ENCODE data around the gene ITSN1. TPM values are rescaled to one million over a fixed set of nuclear protein-coding genes. Genes with fewer than 3 reads are reported as not detected.
A peak's percentile ranks its signal among the peaks of the same experiment; 100 is the strongest.

The ITSN1 gene
- total and polyA plus RNA-seq, 2 experiments from 2014 or later, result 35.5 to 57.1 TPM

DNA sequence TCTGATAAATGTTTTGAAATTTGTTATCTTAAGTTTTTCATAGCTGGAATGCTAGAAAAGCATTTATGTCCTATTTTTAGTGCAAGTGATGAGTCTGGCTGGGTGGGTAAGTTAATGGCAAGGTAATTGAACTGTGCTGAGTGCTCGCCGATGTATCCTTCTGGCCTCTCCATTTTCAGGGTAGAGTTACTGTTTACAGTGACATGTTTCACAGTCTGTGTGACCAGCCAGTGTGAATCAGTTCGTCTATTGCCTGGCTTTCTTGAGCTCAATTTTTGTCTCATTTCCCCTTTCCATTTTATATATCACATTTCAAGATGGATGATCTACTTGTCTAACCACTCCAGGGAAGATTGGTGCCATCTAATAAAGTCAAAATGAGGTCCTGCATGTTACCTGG is 44.1 kb downstream of the ITSN1 start:
- peaks cover 87% of the 10 kb centered on the region for H3K79me2 ChIP-seq (ENCODE audit: insufficient read depth)
- H2AFZ ChIP-seq, result no peak overlapping the region
- DNase-seq, result peak; percentile 16
- in situ Hi-C loops (cut with MboI), result no loop called here
- no peaks in the 10 kb centered on the region for H3K36me3 ChIP-seq (ENCODE audit: low read depth)
- peaks cover 54% of the 10 kb centered on the region for H3F3A ChIP-seq (ENCODE audit: insufficient read depth)
- H3K27ac ChIP-seq, result peak overlapping the region; percentile 72
- H3K9me2 ChIP-seq (ENCODE audit: insufficient read depth), result no peaks in the 10 kb centered on the region
- H3K9ac ChIP-seq, result no peak overlapping the region
- H3K4me1 ChIP-seq (ENCODE audit: insufficient read depth), result peaks cover 65% of the 10 kb centered on the region
- 86 to 90% methylated on average over 3 of the region's 3 CpGs for WGBS, 2 experiments (ENCODE audit: low coverage in 1 of 2, low lambda C conversion rate in 2 of 2, missing lambda C conversion rate in 2 of 2)
- no peaks in the 10 kb centered on the region; the same call in 1 of the 2 replicates for H4K20me1 ChIP-seq (ENCODE audit: insufficient read depth)
- TF ChIP-seq EZH2phosphoT487 (IDR thresholded peaks at IDR 0.05; ENCODE audit: insufficient read depth, low read depth) (no peak), EZH2 (IDR thresholded peaks at IDR 0.05; ENCODE audit: insufficient read depth, poor library complexity, severe bottlenecking) (no peak)
- no peaks in the 10 kb centered on the region for H3K27me3 ChIP-seq (replicated peaks; ENCODE audit: insufficient read depth)
- H3K4me2 ChIP-seq (ENCODE audit: unreplicated experiment), result peak overlapping the region; percentile 83
- H3K9me3 ChIP-seq (ENCODE audit: low read depth), result no peaks in the 10 kb centered on the region
- peak overlapping the region; percentile 13 for H3K4me3 ChIP-seq

DNA sequence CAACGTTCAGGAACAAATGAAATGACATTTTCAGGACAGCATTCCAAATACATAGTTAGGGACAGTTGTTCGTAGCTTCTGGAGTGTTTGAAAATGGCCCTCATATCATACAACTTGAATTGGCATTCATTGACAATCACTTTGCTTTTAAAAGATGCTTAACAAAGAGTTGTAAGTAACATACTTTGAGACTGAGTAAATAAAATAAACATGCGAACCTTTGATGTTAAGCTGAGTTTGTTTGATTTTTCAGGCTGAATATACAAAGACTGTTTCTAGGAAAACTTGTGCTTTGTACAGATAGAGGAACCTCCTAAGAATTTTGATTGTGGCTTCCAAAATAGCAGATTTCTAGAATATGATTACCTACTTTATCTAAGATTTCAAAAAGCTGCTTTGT is 45.3 kb downstream of the ITSN1 start:
- H3K4me2 ChIP-seq (ENCODE audit: unreplicated experiment), result no peak overlapping the region
- 0 out of 2 replicates have a peak overlapping the region, but pooled peaks have one; percentile 5 for H3K27ac ChIP-seq
- in situ Hi-C loops (cut with MboI), result no loop called here
- peaks cover 87% of the 10 kb centered on the region for H3K79me2 ChIP-seq (ENCODE audit: insufficient read depth)
- H4K20me1 ChIP-seq (ENCODE audit: insufficient read depth), result no peaks in the 10 kb centered on the region; the same call in 1 of the 2 replicates
- DNase-seq, result no peak
- no peaks in the 10 kb centered on the region for H3K9me2 ChIP-seq (ENCODE audit: insufficient read depth)
- TF ChIP-seq EZH2phosphoT487 (IDR thresholded peaks at IDR 0.05; ENCODE audit: insufficient read depth, low read depth) (no peak), EZH2 (IDR thresholded peaks at IDR 0.05; ENCODE audit: insufficient read depth, poor library complexity, severe bottlenecking) (no peak)
- H3K4me3 ChIP-seq, result no peak overlapping the region
- H2AFZ ChIP-seq, result no peak overlapping the region
- no peaks in the 10 kb centered on the region for H3K27me3 ChIP-seq (replicated peaks; ENCODE audit: insufficient read depth)
- WGBS, 2 experiments (ENCODE audit: low coverage in 1 of 2, low lambda C conversion rate in 2 of 2, missing lambda C conversion rate in 2 of 2), result 61 to 67% methylated on average over 3 of the region's 3 CpGs
- no peaks in the 10 kb centered on the region for H3K9me3 ChIP-seq (ENCODE audit: low read depth)
- peaks cover 64% of the 10 kb centered on the region for H3K4me1 ChIP-seq (ENCODE audit: insufficient read depth)
- no peak overlapping the region for H3K9ac ChIP-seq
- H3K36me3 ChIP-seq (ENCODE audit: low read depth), result no peaks in the 10 kb centered on the region
- H3F3A ChIP-seq (ENCODE audit: insufficient read depth), result peaks cover 53% of the 10 kb centered on the region

DNA sequence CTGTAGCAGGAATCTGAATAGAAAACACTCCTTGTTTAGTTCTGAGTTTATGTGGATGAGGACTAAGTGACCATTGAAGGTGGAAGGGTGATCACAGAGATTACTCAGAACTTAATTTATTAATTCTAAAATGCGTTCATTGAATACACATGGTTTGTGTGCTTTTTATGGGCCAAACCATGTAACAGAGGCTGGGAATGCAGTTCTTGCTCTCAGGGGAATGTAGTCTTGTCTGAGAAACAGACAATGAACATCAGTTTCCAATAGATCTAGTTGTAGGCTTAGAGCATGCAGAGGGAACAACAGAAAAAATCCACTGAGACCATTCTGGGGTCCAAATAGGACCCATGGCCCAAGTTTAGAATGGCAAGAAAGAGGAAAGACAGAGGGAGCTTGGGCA is 46.1 kb downstream of the ITSN1 start:
- WGBS, 2 experiments (ENCODE audit: low coverage in 1 of 2, low lambda C conversion rate in 2 of 2, missing lambda C conversion rate in 2 of 2), result 28 to 44% methylated on average over 1 of the region's 1 CpG
- Histone ChIP-seq H3K4me2 (ENCODE audit: unreplicated experiment) (peak overlapping the region; percentile 17), H3K27ac (0 out of 2 replicates have a peak overlapping the region, but pooled peaks have one; percentile 5), H2AFZ (no peak overlapping the region), H4K20me1 (ENCODE audit: insufficient read depth) (no peaks in the 10 kb centered on the region; the same call in 1 of the 2 replicates), H3K9me2 (ENCODE audit: insufficient read depth) (no peaks in the 10 kb centered on the region), H3K27me3 (replicated peaks; ENCODE audit: insufficient read depth) (no peaks in the 10 kb centered on the region), H3F3A (ENCODE audit: insufficient read depth) (peaks cover 45% of the 10 kb centered on the region), H3K36me3 (ENCODE audit: low read depth) (no peaks in the 10 kb centered on the region), H3K4me3 (no peak overlapping the region), H3K9ac (no peak overlapping the region), H3K4me1 (ENCODE audit: insufficient read depth) (peaks cover 57% of the 10 kb centered on the region), H3K79me2 (ENCODE audit: insufficient read depth) (peaks cover 89% of the 10 kb centered on the region), H3K9me3 (ENCODE audit: low read depth) (no peaks in the 10 kb centered on the region)
- TF ChIP-seq EZH2phosphoT487 (IDR thresholded peaks at IDR 0.05; ENCODE audit: insufficient read depth, low read depth) (no peak), EZH2 (IDR thresholded peaks at IDR 0.05; ENCODE audit: insufficient read depth, poor library complexity, severe bottlenecking) (no peak)
- in situ Hi-C loops (cut with MboI), result no loop called here
- peak; percentile 69 for DNase-seq

DNA sequence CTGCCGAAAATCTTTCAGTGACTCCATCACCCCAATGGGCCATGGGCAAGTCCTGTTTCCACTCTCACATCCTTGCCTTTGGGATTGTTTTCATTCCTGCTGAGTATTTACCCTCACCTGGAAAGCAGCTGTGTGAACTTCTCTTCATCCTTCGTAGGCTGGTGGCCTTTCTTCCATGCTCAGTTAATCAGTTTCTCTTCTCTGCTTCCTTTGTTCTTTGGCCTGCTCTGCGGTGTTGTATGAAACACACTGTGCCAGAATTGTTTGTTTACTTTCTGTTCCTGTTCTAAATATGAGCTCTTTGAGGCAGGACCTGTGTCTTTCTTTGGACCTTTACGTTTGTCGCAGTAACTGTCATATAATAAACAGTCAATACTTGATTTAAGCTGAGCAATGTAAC is 48.6 kb downstream of the ITSN1 start:
- Histone ChIP-seq H3K9ac (no peak overlapping the region), H3K4me2 (ENCODE audit: unreplicated experiment) (no peak overlapping the region), H3K9me3 (ENCODE audit: low read depth) (no peaks in the 10 kb centered on the region), H2AFZ (no peak overlapping the region), H3K4me3 (no peak overlapping the region), H3K79me2 (ENCODE audit: insufficient read depth) (peaks cover 95% of the 10 kb centered on the region), H3K4me1 (ENCODE audit: insufficient read depth) (peaks cover 32% of the 10 kb centered on the region), H3K9me2 (ENCODE audit: insufficient read depth) (no peaks in the 10 kb centered on the region), H4K20me1 (ENCODE audit: insufficient read depth) (peaks cover 5% of the 10 kb centered on the region; the same call in 1 of the 2 replicates), H3F3A (ENCODE audit: insufficient read depth) (peaks cover 21% of the 10 kb centered on the region), H3K36me3 (ENCODE audit: low read depth) (no peaks in the 10 kb centered on the region), H3K27ac (no peak overlapping the region), H3K27me3 (replicated peaks; ENCODE audit: insufficient read depth) (no peaks in the 10 kb centered on the region)
- WGBS, 2 experiments (ENCODE audit: low coverage in 1 of 2, low lambda C conversion rate in 2 of 2, missing lambda C conversion rate in 2 of 2), result 93 to 98% methylated on average over 5 of the region's 5 CpGs
- TF ChIP-seq EZH2 (IDR thresholded peaks at IDR 0.05; ENCODE audit: insufficient read depth, poor library complexity, severe bottlenecking) (no peak), EZH2phosphoT487 (IDR thresholded peaks at IDR 0.05; ENCODE audit: insufficient read depth, low read depth) (no peak)
- no peak for DNase-seq
- in situ Hi-C loops (cut with MboI), result no loop called here
